ENCODE data around the gene KLHL36.

Gene KLHL36

DNA sequence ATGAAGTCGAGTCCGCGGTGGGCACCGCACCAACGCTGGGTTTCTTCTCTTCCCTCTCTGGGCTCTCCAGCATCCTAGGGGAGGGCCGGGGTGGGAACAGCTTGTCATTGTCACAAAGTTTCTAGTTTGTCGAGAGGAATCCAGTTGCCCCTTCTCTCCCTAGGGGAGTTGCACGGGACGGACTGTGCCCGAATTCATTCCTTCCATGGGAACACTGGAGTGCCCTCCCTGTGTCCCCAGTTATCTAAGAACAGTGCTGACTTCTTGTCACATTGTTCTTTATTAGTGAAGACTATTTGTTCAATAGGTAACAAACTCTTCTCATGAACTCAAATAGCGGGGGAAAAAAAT, 1.2 kb downstream of the KLHL36 start:
- Histone ChIP-seq H3K9ac (peak overlapping the region; percentile 30; the same call in 1 of the 2 replicates), H2AFZ (ENCODE audit: low read depth) (no peak overlapping the region), H3K79me2 (ENCODE audit: insufficient read depth, low read depth) (no peaks in the 10 kb centered on the region), H4K20me1 (ENCODE audit: insufficient read depth) (no peaks in the 10 kb centered on the region), H3K27ac (no peak overlapping the region), H3K4me1 (ENCODE audit: low read depth, poor library complexity, severe bottlenecking) (peaks cover 7% of the 10 kb centered on the region), H3K4me2 (peak overlapping the region; percentile 92), H3K27me3 (ENCODE audit: insufficient read depth, low read depth) (peaks cover 3% of the 10 kb centered on the region; the same call in 1 of the 2 replicates), H3K36me3 (ENCODE audit: insufficient read depth) (no peaks in the 10 kb centered on the region), H3K4me3 (IDR thresholded peaks at IDR 0.05; ENCODE audit: insufficient read depth, low read depth, low read length) (no peak overlapping the region)
- TF ChIP-seq CTCF (conservative IDR thresholded peaks at IDR 0.05; ENCODE audit: low read depth, low read length): no peak

GRCh38 chr16:84650062-84650991, 2.0 kb downstream of the KLHL36 start:
- H3K27ac ChIP-seq: no peak overlapping the region
- no peaks in the 10 kb centered on the region for H3K36me3 ChIP-seq (ENCODE audit: insufficient read depth)
- no peak overlapping the region for H3K4me3 ChIP-seq (IDR thresholded peaks at IDR 0.05; ENCODE audit: insufficient read depth, low read depth, low read length)
- TF ChIP-seq CTCF (conservative IDR thresholded peaks at IDR 0.05; ENCODE audit: low read depth, low read length): no peak
- H4K20me1 ChIP-seq (ENCODE audit: insufficient read depth): no peaks in the 10 kb centered on the region
- H2AFZ ChIP-seq (ENCODE audit: low read depth): no peak overlapping the region
- peaks cover 3% of the 10 kb centered on the region; the same call in 1 of the 2 replicates for H3K27me3 ChIP-seq (ENCODE audit: insufficient read depth, low read depth)
- H3K9ac ChIP-seq: no peak overlapping the region
- H3K79me2 ChIP-seq (ENCODE audit: insufficient read depth, low read depth): no peaks in the 10 kb centered on the region
- H3K4me1 ChIP-seq (ENCODE audit: low read depth, poor library complexity, severe bottlenecking): peaks cover 7% of the 10 kb centered on the region
- H3K4me2 ChIP-seq: no peak overlapping the region

- H3K9ac ChIP-seq: no peak overlapping the region
- H3K27ac ChIP-seq: no peak overlapping the region
- no peaks in the 10 kb centered on the region for H4K20me1 ChIP-seq (ENCODE audit: insufficient read depth)
- no peak overlapping the region for H2AFZ ChIP-seq (ENCODE audit: low read depth)
- no peaks in the 10 kb centered on the region for H3K79me2 ChIP-seq (ENCODE audit: insufficient read depth, low read depth)
- no peak for TF ChIP-seq CTCF (conservative IDR thresholded peaks at IDR 0.05; ENCODE audit: low read depth, low read length)
- H3K27me3 ChIP-seq (ENCODE audit: insufficient read depth, low read depth): no peaks in the 10 kb centered on the region
- H3K4me3 ChIP-seq (IDR thresholded peaks at IDR 0.05; ENCODE audit: insufficient read depth, low read depth, low read length): no peak overlapping the region
- H3K36me3 ChIP-seq (ENCODE audit: insufficient read depth): no peaks in the 10 kb centered on the region
- H3K4me1 ChIP-seq (ENCODE audit: low read depth, poor library complexity, severe bottlenecking): peaks cover 4% of the 10 kb centered on the region
- no peak overlapping the region for H3K4me2 ChIP-seq
These were observed 4.3 kb downstream of the KLHL36 start for GRCh38 chr16:84652566-84652965.

- H3K4me2 ChIP-seq: no peak overlapping the region
- no peaks in the 10 kb centered on the region for H3K27me3 ChIP-seq (ENCODE audit: insufficient read depth, low read depth)
- H3K4me1 ChIP-seq (ENCODE audit: low read depth, poor library complexity, severe bottlenecking): no peaks in the 10 kb centered on the region
- H3K4me3 ChIP-seq (IDR thresholded peaks at IDR 0.05; ENCODE audit: insufficient read depth, low read depth, low read length): no peak overlapping the region
- no peaks in the 10 kb centered on the region for H4K20me1 ChIP-seq (ENCODE audit: insufficient read depth)
- no peak overlapping the region for H3K27ac ChIP-seq
- H2AFZ ChIP-seq (ENCODE audit: low read depth): no peak overlapping the region
- H3K9ac ChIP-seq: no peak overlapping the region
- H3K79me2 ChIP-seq (ENCODE audit: insufficient read depth, low read depth): no peaks in the 10 kb centered on the region
- TF ChIP-seq CTCF (conservative IDR thresholded peaks at IDR 0.05; ENCODE audit: low read depth, low read length): no peak
- H3K36me3 ChIP-seq (ENCODE audit: insufficient read depth): no peaks in the 10 kb centered on the region
These were observed 5.9 kb downstream of the KLHL36 start for GRCh38 chr16:84654238-84654637.
